Measurements from ENCODE around the gene MSI2.

Gene MSI2

DNA sequence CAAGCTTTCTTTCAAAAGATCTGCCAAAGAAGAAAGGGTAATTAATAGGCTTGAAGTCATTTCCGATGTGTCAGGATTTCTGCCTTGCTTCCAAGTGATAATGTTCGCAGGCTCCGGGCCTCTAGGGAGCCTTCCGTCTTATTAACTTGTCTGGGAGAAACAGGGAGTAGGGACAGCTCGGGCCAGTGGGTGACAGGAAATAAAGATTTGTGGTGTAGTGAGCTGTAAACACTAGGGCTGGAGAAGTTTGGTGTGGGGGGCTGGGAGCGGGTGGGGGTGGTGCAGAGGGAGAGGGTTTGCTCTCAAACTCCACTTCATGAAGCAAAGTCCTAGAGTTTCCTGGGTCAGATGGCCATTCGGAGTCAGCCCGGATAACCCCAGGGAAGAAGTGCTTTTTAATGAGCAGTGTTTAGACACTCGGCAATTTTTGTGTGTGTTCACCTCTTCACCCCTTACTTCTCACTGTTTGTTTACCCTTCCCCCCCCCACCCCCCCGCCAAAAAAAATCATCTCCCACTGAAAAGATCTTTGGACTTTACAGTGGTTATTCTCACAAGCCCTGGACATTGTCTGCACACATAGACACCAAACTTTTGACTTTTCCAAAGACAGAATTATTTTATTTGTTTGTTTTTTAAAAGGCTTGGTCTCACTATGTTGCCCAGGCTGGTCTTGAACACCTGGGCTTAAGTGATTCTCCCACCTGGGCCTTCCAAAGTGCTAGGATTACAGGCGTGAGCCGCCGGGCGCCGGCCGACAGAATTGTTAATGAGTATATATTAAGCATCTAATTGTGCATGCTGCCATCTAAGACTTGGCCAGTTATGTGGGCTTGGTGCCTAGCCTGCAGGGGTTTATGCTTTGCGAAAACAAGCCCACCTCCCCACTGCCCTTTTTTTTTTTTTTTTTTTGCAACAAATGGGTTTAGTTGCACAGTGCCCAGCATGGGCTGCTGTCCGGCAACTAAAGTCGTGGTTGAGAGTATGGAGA lies 292.4 kb downstream of the MSI2 start:
- no peaks in the 10 kb centered on the region for H3K9me3 ChIP-seq (ENCODE audit: low read depth, low read length)
- H3K36me3 ChIP-seq (ENCODE audit: insufficient read depth, low read length): no peaks in the 10 kb centered on the region
- no peak overlapping the region for H3K4me3 ChIP-seq
- no peak overlapping the region for H3K27ac ChIP-seq
- peak; percentile 35 for TF ChIP-seq FOXP2 (optimal IDR thresholded peaks at IDR 0.05; ENCODE audit: control extremely low read depth, extremely low read length, insufficient read depth)
- peak; percentile 35; the same call in 1 of the 2 replicates for TF ChIP-seq POLR2AphosphoS5 (IDR thresholded peaks at IDR 0.05; ENCODE audit: borderline replicate concordance, low read depth, low read length)
- TF ChIP-seq EZH2 (IDR thresholded peaks at IDR 0.05): no peak
- no peak overlapping the region for H3K9ac ChIP-seq (ENCODE audit: insufficient read length)
- no peak for DNase-seq (ENCODE audit: low read depth, low spot score)

DNA sequence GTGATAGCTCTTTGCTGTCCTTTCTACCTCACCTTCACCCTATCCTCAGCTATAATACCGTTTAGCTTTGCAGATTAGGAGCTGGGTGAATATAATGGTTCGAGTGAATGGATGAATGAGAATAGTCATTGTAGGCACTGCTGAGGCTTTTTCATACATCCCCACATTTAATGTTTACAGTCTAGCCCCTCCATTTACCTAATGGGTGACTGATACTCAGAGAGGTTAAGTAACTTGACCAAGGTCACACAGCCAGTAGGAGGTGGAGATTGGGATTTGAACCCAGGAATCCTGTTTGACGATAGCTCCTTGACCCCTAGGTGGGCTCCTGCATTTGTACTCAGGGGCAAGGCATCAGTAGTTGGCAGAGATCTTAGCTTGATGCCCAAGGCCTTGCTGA lies 293.1 kb downstream of the MSI2 start:
- Histone ChIP-seq H3K9ac (ENCODE audit: insufficient read length) (no peak overlapping the region), H3K36me3 (ENCODE audit: insufficient read depth, low read length) (no peaks in the 10 kb centered on the region), H3K27ac (no peak overlapping the region), H3K4me3 (no peak overlapping the region), H3K9me3 (ENCODE audit: low read depth, low read length) (no peaks in the 10 kb centered on the region)
- no peak for DNase-seq (ENCODE audit: low read depth, low spot score)
- TF ChIP-seq FOXP2 (optimal IDR thresholded peaks at IDR 0.05; ENCODE audit: control extremely low read depth, extremely low read length, insufficient read depth) (no peak), POLR2AphosphoS5 (IDR thresholded peaks at IDR 0.05; ENCODE audit: borderline replicate concordance, low read depth, low read length) (no peak), EZH2 (IDR thresholded peaks at IDR 0.05) (no peak)

GRCh38 chr17:57550016-57550415 lies 293.7 kb downstream of the MSI2 start:
- no peak overlapping the region for H3K27ac ChIP-seq
- no peaks in the 10 kb centered on the region for H3K36me3 ChIP-seq (ENCODE audit: insufficient read depth, low read length)
- H3K9ac ChIP-seq (ENCODE audit: insufficient read length): no peak overlapping the region
- H3K9me3 ChIP-seq (ENCODE audit: low read depth, low read length): no peaks in the 10 kb centered on the region
- DNase-seq (ENCODE audit: low read depth, low spot score): no peak
- no peak for TF ChIP-seq FOXP2 (optimal IDR thresholded peaks at IDR 0.05; ENCODE audit: control extremely low read depth, extremely low read length, insufficient read depth)
- no peak for TF ChIP-seq POLR2AphosphoS5 (IDR thresholded peaks at IDR 0.05; ENCODE audit: borderline replicate concordance, low read depth, low read length)
- TF ChIP-seq EZH2 (IDR thresholded peaks at IDR 0.05): no peak
- H3K4me3 ChIP-seq: no peak overlapping the region

DNA sequence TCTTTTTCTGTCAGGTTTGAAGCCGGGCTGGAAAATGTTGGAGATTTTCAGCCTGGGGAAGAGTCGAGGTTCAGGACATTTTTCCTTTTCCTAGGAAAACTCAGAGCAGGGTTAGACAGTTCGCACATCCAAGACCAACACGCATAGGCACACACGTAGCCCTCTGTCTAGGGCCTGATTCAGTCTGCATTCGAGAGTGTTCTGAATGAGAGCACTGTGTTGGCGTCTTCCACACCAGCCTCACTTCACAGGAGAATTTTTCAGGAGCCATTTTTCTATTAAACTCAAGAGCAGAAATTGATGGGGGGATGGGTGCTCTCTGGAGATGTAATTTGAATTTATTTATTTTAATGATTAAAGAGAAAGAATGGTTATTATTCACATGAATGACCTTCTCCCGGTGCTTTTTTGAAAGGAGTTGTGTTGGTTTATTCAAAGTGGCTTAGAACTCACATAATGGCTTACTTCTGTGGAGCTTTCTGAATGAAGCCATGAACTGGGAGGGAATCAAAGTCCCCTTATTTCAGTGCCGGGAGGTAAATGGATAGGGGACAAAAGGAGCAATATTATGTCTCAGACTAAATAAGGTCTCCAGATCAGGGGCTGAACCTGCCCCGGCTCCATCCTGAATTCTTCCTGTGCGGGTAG lies 294.5 kb downstream of the MSI2 start:
- no peaks in the 10 kb centered on the region for H3K9me3 ChIP-seq (ENCODE audit: low read depth, low read length)
- no peak for DNase-seq (ENCODE audit: low read depth, low spot score)
- no peak overlapping the region for H3K27ac ChIP-seq
- no peak overlapping the region for H3K4me3 ChIP-seq
- H3K36me3 ChIP-seq (ENCODE audit: insufficient read depth, low read length): no peaks in the 10 kb centered on the region
- H3K9ac ChIP-seq (ENCODE audit: insufficient read length): no peak overlapping the region
- TF ChIP-seq EZH2 (IDR thresholded peaks at IDR 0.05): no peak
- no peak for TF ChIP-seq FOXP2 (optimal IDR thresholded peaks at IDR 0.05; ENCODE audit: control extremely low read depth, extremely low read length, insufficient read depth)
- TF ChIP-seq POLR2AphosphoS5 (IDR thresholded peaks at IDR 0.05; ENCODE audit: borderline replicate concordance, low read depth, low read length): no peak

GRCh38 chr17:57551321-57552079 lies 295.2 kb downstream of the MSI2 start:
- Histone ChIP-seq H3K27ac (no peak overlapping the region), H3K9ac (ENCODE audit: insufficient read length) (no peak overlapping the region), H3K36me3 (ENCODE audit: insufficient read depth, low read length) (no peaks in the 10 kb centered on the region), H3K4me3 (no peak overlapping the region), H3K9me3 (ENCODE audit: low read depth, low read length) (no peaks in the 10 kb centered on the region)
- TF ChIP-seq POLR2AphosphoS5 (IDR thresholded peaks at IDR 0.05; ENCODE audit: borderline replicate concordance, low read depth, low read length) (no peak), FOXP2 (optimal IDR thresholded peaks at IDR 0.05; ENCODE audit: control extremely low read depth, extremely low read length, insufficient read depth) (no peak), EZH2 (IDR thresholded peaks at IDR 0.05) (no peak)
- no peak for DNase-seq (ENCODE audit: low read depth, low spot score)

- no peak for TF ChIP-seq FOXP2 (optimal IDR thresholded peaks at IDR 0.05; ENCODE audit: control extremely low read depth, extremely low read length, insufficient read depth)
- no peak for TF ChIP-seq EZH2 (IDR thresholded peaks at IDR 0.05)
- no peak for TF ChIP-seq POLR2AphosphoS5 (IDR thresholded peaks at IDR 0.05; ENCODE audit: borderline replicate concordance, low read depth, low read length)
- H3K4me3 ChIP-seq: no peak overlapping the region
- H3K36me3 ChIP-seq (ENCODE audit: insufficient read depth, low read length): no peaks in the 10 kb centered on the region
- H3K9me3 ChIP-seq (ENCODE audit: low read depth, low read length): no peaks in the 10 kb centered on the region
- H3K27ac ChIP-seq: no peak overlapping the region
- no peak overlapping the region for H3K9ac ChIP-seq (ENCODE audit: insufficient read length)
- no peak for DNase-seq (ENCODE audit: low read depth, low spot score)
These were observed 295.8 kb downstream of the MSI2 start for GRCh38 chr17:57552114-57552624.

GRCh38 chr17:57553526-57553925 lies 297.2 kb downstream of the MSI2 start:
- no peaks in the 10 kb centered on the region for H3K9me3 ChIP-seq (ENCODE audit: low read depth, low read length)
- no peak overlapping the region for H3K4me3 ChIP-seq
- no peak overlapping the region for H3K9ac ChIP-seq (ENCODE audit: insufficient read length)
- H3K27ac ChIP-seq: no peak overlapping the region
- TF ChIP-seq POLR2AphosphoS5 (IDR thresholded peaks at IDR 0.05; ENCODE audit: borderline replicate concordance, low read depth, low read length) (no peak), EZH2 (IDR thresholded peaks at IDR 0.05) (no peak), FOXP2 (optimal IDR thresholded peaks at IDR 0.05; ENCODE audit: control extremely low read depth, extremely low read length, insufficient read depth) (no peak)
- no peak for DNase-seq (ENCODE audit: low read depth, low spot score)
- H3K36me3 ChIP-seq (ENCODE audit: insufficient read depth, low read length): no peaks in the 10 kb centered on the region

All from SK-N-MC (cell line).